Measurements from ENCODE around the gene BTLA.

DNA sequence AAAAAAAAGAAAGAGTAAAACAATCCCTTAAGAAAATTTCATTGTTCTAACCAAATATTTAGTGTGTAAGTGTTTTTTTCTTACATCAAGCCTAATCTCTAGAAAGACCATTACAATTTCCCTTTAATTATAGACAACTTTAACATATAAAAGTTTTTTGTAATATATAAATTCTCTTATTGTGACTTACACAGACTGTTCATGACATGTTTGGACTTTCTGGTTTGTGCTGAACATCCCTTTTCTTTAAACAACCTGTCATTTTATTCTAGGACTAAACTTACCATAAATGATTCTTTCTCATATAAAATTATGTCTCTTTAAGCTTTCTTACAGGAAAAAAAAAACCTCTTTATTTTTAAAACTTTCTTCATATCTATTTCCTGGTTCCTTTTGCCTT is 13.0 kb upstream of the BTLA start:
- no peak for TF ChIP-seq ATF6 (CRISPR knock-in tag; conservative IDR thresholded peaks at IDR 0.05)
- TF ChIP-seq CTCF (CRISPR knock-in tag; IDR thresholded peaks at IDR 0.05): no peak
- TF ChIP-seq THAP7 (CRISPR knock-in tag; IDR thresholded peaks at IDR 0.05): no peak
- no peak for TF ChIP-seq MTF2 (CRISPR knock-in tag; IDR thresholded peaks at IDR 0.05; ENCODE audit: borderline replicate concordance)
- TF ChIP-seq ZKSCAN1 (IDR thresholded peaks at IDR 0.05; ENCODE audit: low read length): no peak
- TF ChIP-seq SMAD3 (CRISPR knock-in tag; IDR thresholded peaks at IDR 0.05): no peak
- TF ChIP-seq POLR2A (IDR thresholded peaks at IDR 0.05; ENCODE audit: insufficient read depth in 1 of 2, low read depth in 2 of 2, low read length in 2 of 2): no peak
- TF ChIP-seq POLR2AphosphoS5 (IDR thresholded peaks at IDR 0.05; ENCODE audit: low read depth, low read length): no peak
- TF ChIP-seq ZBTB40 (IDR thresholded peaks at IDR 0.05): no peak
- no peak for TF ChIP-seq ZBTB40 (CRISPR knock-in tag; IDR thresholded peaks at IDR 0.05)
- TF ChIP-seq PAX8 (CRISPR knock-in tag; IDR thresholded peaks at IDR 0.05; ENCODE audit: borderline replicate concordance): no peak
- no peak for TF ChIP-seq THRA (CRISPR knock-in tag; IDR thresholded peaks at IDR 0.05; ENCODE audit: borderline replicate concordance)

Measured in HepG2 (cell line).